Uterus (tissue), 2 donors: ENCODE results near the gene CIRBP.

Experiments
- POLR2A ChIP-seq, 2 donors: fragments of 450-650 bp; IDR thresholded peaks; one replicate each; pipeline ENCODE4 v1.6.1; 2016; ENCODE audit warnings: antibody characterized with exemption in 2 of 2, mild to moderate bottlenecking in 1 of 2, moderate library complexity in 1 of 2
- TF ChIP-seq, protein P1 (sequence below), 4 experiments: fragments of 200-600 bp in 2 of 4; fragments of 450-650 bp in 2 of 4; sonication (generic) in 2 of 4; IDR thresholded peaks; one replicate each; pipeline ENCODE4 v1.5.1; 2016 to 2019; ENCODE audit warnings: antibody characterized with exemption in 4 of 4, mild to moderate bottlenecking in 2 of 4, moderate library complexity in 1 of 4

DNA sequence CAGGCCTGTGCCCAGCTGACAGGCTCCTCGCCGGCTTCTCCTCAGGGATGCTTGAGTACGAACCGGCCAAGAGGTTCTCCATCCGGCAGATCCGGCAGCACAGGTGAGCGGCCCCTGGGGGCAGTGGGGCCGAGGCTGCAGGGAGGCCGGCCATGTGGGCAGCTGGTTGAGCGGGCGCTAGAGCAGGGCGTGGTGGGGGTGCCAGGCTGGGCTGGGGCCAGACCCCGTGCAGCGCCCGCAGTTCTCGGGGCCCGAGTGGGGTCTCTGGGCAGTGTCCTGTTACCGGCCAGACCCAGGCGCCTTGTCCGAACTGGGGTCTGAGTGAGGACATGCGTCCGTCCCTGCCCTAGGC lies 47.3 kb upstream of the CIRBP start:
- TF ChIP-seq, protein P1, sequence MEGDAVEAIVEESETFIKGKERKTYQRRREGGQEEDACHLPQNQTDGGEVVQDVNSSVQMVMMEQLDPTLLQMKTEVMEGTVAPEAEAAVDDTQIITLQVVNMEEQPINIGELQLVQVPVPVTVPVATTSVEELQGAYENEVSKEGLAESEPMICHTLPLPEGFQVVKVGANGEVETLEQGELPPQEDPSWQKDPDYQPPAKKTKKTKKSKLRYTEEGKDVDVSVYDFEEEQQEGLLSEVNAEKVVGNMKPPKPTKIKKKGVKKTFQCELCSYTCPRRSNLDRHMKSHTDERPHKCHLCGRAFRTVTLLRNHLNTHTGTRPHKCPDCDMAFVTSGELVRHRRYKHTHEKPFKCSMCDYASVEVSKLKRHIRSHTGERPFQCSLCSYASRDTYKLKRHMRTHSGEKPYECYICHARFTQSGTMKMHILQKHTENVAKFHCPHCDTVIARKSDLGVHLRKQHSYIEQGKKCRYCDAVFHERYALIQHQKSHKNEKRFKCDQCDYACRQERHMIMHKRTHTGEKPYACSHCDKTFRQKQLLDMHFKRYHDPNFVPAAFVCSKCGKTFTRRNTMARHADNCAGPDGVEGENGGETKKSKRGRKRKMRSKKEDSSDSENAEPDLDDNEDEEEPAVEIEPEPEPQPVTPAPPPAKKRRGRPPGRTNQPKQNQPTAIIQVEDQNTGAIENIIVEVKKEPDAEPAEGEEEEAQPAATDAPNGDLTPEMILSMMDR (IDR thresholded peaks at IDR 0.05): no peak
- no peak for TF ChIP-seq POLR2A (IDR thresholded peaks at IDR 0.05)
